OCI-LY7 (cell line): Measurements from ENCODE around the gene ADAM12. TPM values are rescaled to one million over a fixed set of nuclear protein-coding genes. Genes with fewer than 3 reads are reported as not detected.

ENCODE experiments used
- BruUV-seq: library from RNA; stranded (reverse); fragments of 400-500 nt; replicated peaks from 2 replicates; lab custom pipeline; 2021; lab: Mats Ljungman, UMichigan
- CTCF ChIA-PET: fragments of 300-600 bp; sonication (Branson Sonifier 250); formaldehyde crosslinking; loops from one replicate; lab custom pipeline; 2022; ENCODE audit warnings: antibody characterized with exemption; ENCODE audit not compliant: unreplicated experiment; lab: Charles Lee
- POLR2A ChIA-PET: fragments of 300-600 bp; sonication (Branson Sonifier 250); formaldehyde crosslinking; loops from one replicate; lab custom pipeline; 2022; ENCODE audit warnings: antibody characterized with exemption; lab: Charles Lee
- DNase-seq: peaks from one replicate; pipeline ENCODE4 v3.0.0-alpha.2; 2015; ENCODE audit warnings: low spot score
- H2AFZ ChIP-seq: fragments of 200-600 bp; sonication (generic), shearing (Covaris generic); 2 replicates; pipeline ENCODE4 v1.6.1; 2014; ENCODE audit warnings: mild to moderate bottlenecking, antibody characterized with exemption, low read length, moderate library complexity
- H3K27ac ChIP-seq: fragments of 200-600 bp; sonication (generic); 2 replicates; pipeline ENCODE4 v1.5.1; 2014; ENCODE audit warnings: mixed run types, low read depth, mild to moderate bottlenecking, moderate library complexity, low read length, inconsistent platforms; ENCODE audit not compliant: poor library complexity, severe bottlenecking
- H3K36me3 ChIP-seq: fragments of 200-600 bp; sonication (generic); 2 replicates; pipeline ENCODE4 v1.6.1; 2014; ENCODE audit warnings: mild to moderate bottlenecking, antibody characterized with exemption, low read length, moderate library complexity, mixed read lengths; ENCODE audit not compliant: insufficient read depth
- H3K4me1 ChIP-seq: fragments of 200-600 bp; sonication (generic); 2 replicates; pipeline ENCODE4 v1.5.1; 2014; ENCODE audit warnings: mild to moderate bottlenecking, low read length; ENCODE audit not compliant: insufficient read depth, poor library complexity, severe bottlenecking
- H3K4me2 ChIP-seq: fragments of 200-600 bp; sonication (generic); 2 replicates; pipeline ENCODE4 v1.6.1; 2014; ENCODE audit warnings: mild to moderate bottlenecking, low read length
- H3K4me3 ChIP-seq: fragments of 200-600 bp; sonication (generic); 2 replicates; pipeline ENCODE4 v1.5.1; 2014; ENCODE audit warnings: mild to moderate bottlenecking, low read depth, low read length; ENCODE audit not compliant: poor library complexity, severe bottlenecking
- H3K79me2 ChIP-seq: fragments of 200-600 bp; sonication (generic); 2 replicates; pipeline ENCODE4 v1.6.1; 2016; ENCODE audit warnings: low read depth, mild to moderate bottlenecking, low read length, moderate library complexity, mixed read lengths; ENCODE audit not compliant: insufficient read depth
- H3K9me2 ChIP-seq: fragments of 200-600 bp; sonication (generic); 2 replicates; pipeline ENCODE4 v1.6.1; 2016; ENCODE audit warnings: mild to moderate bottlenecking, low read length, mixed read lengths; ENCODE audit not compliant: insufficient read depth
- H3K9me3 ChIP-seq: fragments of 200-600 bp; sonication (generic); 2 replicates; pipeline ENCODE4 v1.6.1; 2014; ENCODE audit warnings: mild to moderate bottlenecking, mixed run types, low read length, mixed read lengths
- H4K20me1 ChIP-seq: fragments of 200-600 bp; sonication (generic); 2 replicates; pipeline ENCODE4 v1.6.1; 2014; ENCODE audit warnings: mild to moderate bottlenecking, antibody characterized with exemption, low read length, moderate library complexity, mixed read lengths; ENCODE audit not compliant: insufficient read depth
- EZH2phosphoT487 ChIP-seq: fragments of 200-600 bp; sonication (generic); IDR thresholded peaks from 2 replicates; pipeline ENCODE4 v1.6.1; 2018; ENCODE audit warnings: low read depth, borderline replicate concordance, mild to moderate bottlenecking, mixed run types, antibody characterized with exemption, low read length, moderate library complexity, mixed read lengths
- intact Hi-C: fragments of 100-400 bp; cut with micrococcal nuclease; formaldehyde crosslinking; loops from one replicate; pipeline ENCODE4 v1.10.0; 2022; ENCODE audit not compliant: unreplicated experiment
- total RNA-seq, 2 experiments: library from RNA; depleted of rRNA in 1 of 2; stranded (reverse); fragments of >200 nt in 1 of 2; shearing (Covaris generic) in 1 of 2; gene quantifications; 2 replicates each; pipeline ENCODE4 v1.2.3, GENCODE V29; 2014 to 2022
- TF ChIP-seq, protein P1 (sequence below): fragments of 200-600 bp; sonication (generic); conservative IDR thresholded peaks from 2 replicates; pipeline ENCODE4 v1.5.1; 2014; ENCODE audit warnings: mild to moderate bottlenecking, antibody characterized with exemption, low read length, moderate library complexity, mixed read lengths

Gene ADAM12
- total RNA-seq, 2 experiments from 2014 or later: 0.06 TPM; not detected in 1

DNA sequence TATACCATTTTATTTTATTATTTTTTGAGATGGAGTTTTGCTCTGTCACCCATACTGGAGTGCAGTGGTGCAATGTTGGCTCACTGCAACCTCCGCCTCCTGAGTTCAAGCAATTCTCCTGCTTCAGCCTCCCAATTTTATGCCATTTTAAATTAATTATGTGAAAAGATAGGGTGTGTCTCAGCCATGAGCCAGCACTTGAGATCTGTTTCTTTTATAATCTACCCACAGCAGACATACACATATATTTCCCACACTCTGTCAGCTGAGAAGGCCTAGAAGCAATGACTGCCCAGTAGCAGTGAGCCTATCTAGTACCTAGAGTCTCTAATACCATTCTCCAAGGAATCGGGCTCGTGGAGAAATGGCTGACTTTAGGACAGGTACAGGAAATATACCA, 70.5 kb downstream of the ADAM12 start:
- Histone ChIP-seq H3K4me2 (no peak overlapping the region), H3K4me3 (no peak overlapping the region), H2AFZ (no peak overlapping the region), H3K36me3 (no peaks in the 10 kb centered on the region), H3K9me3 (no peaks in the 10 kb centered on the region), H4K20me1 (no peaks in the 10 kb centered on the region), H3K9me2 (no peaks in the 10 kb centered on the region), H3K79me2 (no peaks in the 10 kb centered on the region), H3K4me1 (no peaks in the 10 kb centered on the region), H3K27ac (no peak overlapping the region)
- intact Hi-C loops: no loop called here
- no TSS peak for BruUV-seq
- TF ChIP-seq EZH2phosphoT487: no peak
- TF ChIP-seq, protein P1, sequence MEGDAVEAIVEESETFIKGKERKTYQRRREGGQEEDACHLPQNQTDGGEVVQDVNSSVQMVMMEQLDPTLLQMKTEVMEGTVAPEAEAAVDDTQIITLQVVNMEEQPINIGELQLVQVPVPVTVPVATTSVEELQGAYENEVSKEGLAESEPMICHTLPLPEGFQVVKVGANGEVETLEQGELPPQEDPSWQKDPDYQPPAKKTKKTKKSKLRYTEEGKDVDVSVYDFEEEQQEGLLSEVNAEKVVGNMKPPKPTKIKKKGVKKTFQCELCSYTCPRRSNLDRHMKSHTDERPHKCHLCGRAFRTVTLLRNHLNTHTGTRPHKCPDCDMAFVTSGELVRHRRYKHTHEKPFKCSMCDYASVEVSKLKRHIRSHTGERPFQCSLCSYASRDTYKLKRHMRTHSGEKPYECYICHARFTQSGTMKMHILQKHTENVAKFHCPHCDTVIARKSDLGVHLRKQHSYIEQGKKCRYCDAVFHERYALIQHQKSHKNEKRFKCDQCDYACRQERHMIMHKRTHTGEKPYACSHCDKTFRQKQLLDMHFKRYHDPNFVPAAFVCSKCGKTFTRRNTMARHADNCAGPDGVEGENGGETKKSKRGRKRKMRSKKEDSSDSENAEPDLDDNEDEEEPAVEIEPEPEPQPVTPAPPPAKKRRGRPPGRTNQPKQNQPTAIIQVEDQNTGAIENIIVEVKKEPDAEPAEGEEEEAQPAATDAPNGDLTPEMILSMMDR: no peak
- DNase-seq: no peak
- ChIA-PET POLR2A (no interaction called here), CTCF (no interaction called here)

DNA sequence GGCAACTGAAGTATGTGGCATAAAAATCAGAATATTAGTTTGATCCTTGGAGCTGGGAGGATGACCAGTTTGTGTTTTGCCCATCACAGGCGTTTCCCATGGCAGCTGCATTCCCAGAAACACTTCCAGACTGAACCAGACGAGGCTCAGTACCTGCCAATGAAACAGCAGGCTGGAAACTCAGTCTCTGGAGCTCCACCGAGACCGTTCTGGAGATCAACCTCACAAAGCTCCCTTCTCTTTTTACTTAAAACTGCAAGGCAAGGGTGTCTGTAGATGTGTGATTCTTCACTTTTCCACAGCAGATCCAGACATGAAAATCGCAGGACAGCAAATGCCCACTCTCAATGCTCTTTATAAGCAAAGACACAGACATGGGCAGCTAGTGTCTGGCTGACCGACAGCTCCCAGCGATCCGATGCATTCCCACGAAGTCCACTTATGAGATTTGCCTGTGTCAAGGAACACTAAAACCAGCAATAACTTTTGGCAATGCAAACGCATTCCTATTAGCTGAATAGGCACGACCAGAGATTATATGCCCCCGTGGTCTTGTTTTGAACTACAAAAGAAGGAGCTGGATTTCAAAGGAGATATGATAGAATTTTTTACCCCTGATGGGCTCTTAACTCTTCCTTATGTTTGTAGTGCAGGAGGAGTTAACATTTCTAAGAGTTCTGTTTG, 72.6 kb downstream of the ADAM12 start:
- no peaks in the 10 kb centered on the region for H3K4me1 ChIP-seq
- DNase-seq: no peak
- H3K4me3 ChIP-seq: no peak overlapping the region
- no peak for TF ChIP-seq EZH2phosphoT487
- TF ChIP-seq, protein P1: no peak
- H4K20me1 ChIP-seq: no peaks in the 10 kb centered on the region
- ChIA-PET POLR2A (interaction anchor here (0.6 to 0.8 kb wide), 2 partner anchors 10 to 22 kb away, joined by 3 read pairs; no protein-coding TSS in a partner anchor), CTCF (no interaction called here)
- no peak overlapping the region for H3K4me2 ChIP-seq
- H3K79me2 ChIP-seq: no peaks in the 10 kb centered on the region
- intact Hi-C loops: no loop called here
- no peaks in the 10 kb centered on the region for H3K9me3 ChIP-seq
- H3K27ac ChIP-seq: no peak overlapping the region
- no peaks in the 10 kb centered on the region for H3K9me2 ChIP-seq
- H3K36me3 ChIP-seq: no peaks in the 10 kb centered on the region
- no TSS peak for BruUV-seq
- H2AFZ ChIP-seq: no peak overlapping the region

DNA sequence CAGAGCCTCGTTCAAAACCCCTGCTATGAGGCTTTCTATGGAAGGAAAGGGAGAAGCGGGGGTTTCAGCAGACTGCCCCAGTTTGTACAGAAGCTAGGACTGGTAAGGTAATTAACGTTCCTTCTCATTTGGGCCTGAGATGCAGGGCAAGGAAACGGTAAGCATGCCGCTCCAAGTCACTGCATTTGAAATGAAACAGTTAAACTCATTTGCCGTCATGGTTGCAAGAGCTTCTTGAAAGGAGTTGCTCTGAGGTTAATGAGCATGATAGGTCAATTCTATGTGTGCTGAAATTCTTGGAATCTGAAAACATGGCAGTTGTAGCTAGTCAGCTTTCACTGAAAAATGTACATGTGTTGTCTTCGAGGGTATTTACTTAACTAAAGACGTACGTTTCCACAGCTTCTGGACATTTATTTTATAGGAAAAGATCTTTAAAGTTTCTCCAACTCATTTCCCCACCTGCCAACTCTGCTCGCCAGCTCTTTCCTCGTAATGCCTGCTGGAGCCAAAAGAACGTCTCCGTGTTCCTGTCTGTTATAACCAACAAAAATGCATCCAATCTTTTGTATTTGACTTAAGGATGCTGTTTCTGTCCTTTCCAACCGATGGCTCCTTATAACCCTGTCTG, 73.3 kb downstream of the ADAM12 start:
- Histone ChIP-seq H2AFZ (no peak overlapping the region), H3K27ac (no peak overlapping the region), H3K36me3 (no peaks in the 10 kb centered on the region), H3K4me1 (no peaks in the 10 kb centered on the region), H3K4me3 (no peak overlapping the region), H3K9me2 (no peaks in the 10 kb centered on the region), H3K4me2 (no peak overlapping the region), H4K20me1 (no peaks in the 10 kb centered on the region), H3K9me3 (no peaks in the 10 kb centered on the region), H3K79me2 (no peaks in the 10 kb centered on the region)
- CTCF ChIA-PET: no interaction called here
- POLR2A ChIA-PET: no interaction called here
- intact Hi-C loops: no loop called here
- TF ChIP-seq, protein P1: no peak
- no peak for TF ChIP-seq EZH2phosphoT487
- BruUV-seq: no TSS peak
- DNase-seq: no peak
